ENCODE data around the gene PSMB11.

The PSMB11 gene, protein sequence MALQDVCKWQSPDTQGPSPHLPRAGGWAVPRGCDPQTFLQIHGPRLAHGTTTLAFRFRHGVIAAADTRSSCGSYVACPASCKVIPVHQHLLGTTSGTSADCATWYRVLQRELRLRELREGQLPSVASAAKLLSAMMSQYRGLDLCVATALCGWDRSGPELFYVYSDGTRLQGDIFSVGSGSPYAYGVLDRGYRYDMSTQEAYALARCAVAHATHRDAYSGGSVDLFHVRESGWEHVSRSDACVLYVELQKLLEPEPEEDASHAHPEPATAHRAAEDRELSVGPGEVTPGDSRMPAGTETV

DNA sequence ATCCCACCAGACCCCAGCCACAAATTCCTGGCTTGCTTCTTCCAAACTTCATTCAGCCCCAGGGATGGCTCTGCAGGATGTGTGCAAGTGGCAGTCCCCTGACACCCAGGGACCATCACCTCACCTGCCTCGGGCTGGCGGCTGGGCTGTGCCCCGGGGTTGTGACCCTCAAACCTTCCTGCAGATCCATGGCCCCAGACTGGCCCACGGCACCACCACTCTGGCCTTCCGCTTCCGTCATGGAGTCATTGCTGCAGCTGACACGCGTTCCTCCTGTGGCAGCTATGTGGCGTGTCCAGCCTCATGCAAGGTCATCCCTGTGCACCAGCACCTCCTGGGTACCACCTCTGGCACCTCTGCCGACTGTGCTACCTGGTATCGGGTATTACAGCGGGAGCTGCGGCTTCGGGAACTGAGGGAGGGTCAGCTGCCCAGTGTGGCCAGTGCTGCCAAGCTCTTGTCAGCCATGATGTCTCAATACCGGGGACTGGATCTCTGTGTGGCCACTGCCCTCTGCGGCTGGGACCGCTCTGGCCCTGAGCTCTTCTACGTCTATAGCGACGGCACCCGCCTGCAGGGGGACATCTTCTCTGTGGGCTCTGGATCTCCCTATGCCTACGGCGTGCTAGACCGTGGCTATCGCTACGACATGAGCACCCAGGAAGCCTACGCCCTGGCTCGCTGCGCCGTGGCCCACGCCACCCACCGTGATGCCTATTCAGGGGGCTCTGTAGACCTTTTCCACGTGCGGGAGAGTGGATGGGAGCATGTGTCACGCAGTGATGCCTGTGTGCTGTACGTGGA, at the start of gene PSMB11:
Gene PSMB11, plus strand, starts transcription at position 51 of the 804 bp plus-strand sequence. Its CDS starts 14 bp downstream, at position 65.
- Histone ChIP-seq H3K36me3 (ENCODE audit: insufficient read depth, low read length) (no peaks in the 10 kb centered on the region), H3K27me3 (ENCODE audit: insufficient read depth, low read length, poor library complexity, severe bottlenecking) (no peaks in the 10 kb centered on the region), H3K4me1 (ENCODE audit: insufficient read depth, low read length, poor library complexity, severe bottlenecking) (no peaks in the 10 kb centered on the region), H3K79me2 (ENCODE audit: insufficient read depth, low read length) (no peaks in the 10 kb centered on the region), H3F3A (ENCODE audit: low read depth) (no peaks in the 10 kb centered on the region), H3K4me2 (ENCODE audit: low read depth, low read length, poor library complexity, severe bottlenecking) (no peak within 1 kb of the TSS), H3K9me3 (ENCODE audit: insufficient read depth, low read depth, low read length) (no peaks in the 10 kb centered on the region), H3K4me3 (ENCODE audit: low read length, poor library complexity, severe bottlenecking) (no peak within 1 kb of the TSS), H3K9ac (ENCODE audit: low read depth, low read length, poor library complexity, severe bottlenecking) (no peak within 1 kb of the TSS), H3K9me2 (replicated peaks; ENCODE audit: low read depth, low read length) (no peaks in the 10 kb centered on the region), H4K20me1 (ENCODE audit: insufficient read depth, low read length, poor library complexity, severe bottlenecking) (no peaks in the 10 kb centered on the region), H2AFZ (ENCODE audit: low read length) (no peak within 1 kb of the TSS)
- no peak for TF ChIP-seq EZH2phosphoT487 (IDR thresholded peaks at IDR 0.05; ENCODE audit: borderline replicate concordance)
- TF ChIP-seq, protein P1, sequence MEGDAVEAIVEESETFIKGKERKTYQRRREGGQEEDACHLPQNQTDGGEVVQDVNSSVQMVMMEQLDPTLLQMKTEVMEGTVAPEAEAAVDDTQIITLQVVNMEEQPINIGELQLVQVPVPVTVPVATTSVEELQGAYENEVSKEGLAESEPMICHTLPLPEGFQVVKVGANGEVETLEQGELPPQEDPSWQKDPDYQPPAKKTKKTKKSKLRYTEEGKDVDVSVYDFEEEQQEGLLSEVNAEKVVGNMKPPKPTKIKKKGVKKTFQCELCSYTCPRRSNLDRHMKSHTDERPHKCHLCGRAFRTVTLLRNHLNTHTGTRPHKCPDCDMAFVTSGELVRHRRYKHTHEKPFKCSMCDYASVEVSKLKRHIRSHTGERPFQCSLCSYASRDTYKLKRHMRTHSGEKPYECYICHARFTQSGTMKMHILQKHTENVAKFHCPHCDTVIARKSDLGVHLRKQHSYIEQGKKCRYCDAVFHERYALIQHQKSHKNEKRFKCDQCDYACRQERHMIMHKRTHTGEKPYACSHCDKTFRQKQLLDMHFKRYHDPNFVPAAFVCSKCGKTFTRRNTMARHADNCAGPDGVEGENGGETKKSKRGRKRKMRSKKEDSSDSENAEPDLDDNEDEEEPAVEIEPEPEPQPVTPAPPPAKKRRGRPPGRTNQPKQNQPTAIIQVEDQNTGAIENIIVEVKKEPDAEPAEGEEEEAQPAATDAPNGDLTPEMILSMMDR (conservative IDR thresholded peaks at IDR 0.05; ENCODE audit: low read length) = no peak

DNA sequence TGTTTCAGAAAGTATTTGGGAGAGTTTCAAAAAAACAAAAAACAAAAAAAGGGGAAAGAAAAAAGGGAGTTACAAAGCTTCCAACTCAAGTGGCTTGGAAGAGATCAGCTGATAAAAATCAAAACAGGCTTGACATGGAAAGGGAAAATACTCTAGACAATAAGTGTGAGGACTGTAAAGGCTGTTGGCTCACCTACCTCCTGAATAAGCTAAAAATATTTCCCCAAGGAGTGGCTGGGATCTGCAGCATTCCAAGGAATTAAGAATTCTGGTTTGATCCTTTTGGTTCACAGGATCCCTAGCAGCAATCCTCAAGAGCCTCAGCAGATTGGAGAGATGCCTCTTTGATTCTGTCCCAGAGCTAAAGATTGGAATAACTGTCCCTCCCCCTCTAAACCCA, 48.5 kb upstream of the PSMB11 start:
- no peaks in the 10 kb centered on the region for H3F3A ChIP-seq (ENCODE audit: low read depth)
- H3K79me2 ChIP-seq (ENCODE audit: insufficient read depth, low read length) = no peaks in the 10 kb centered on the region
- H3K4me2 ChIP-seq (ENCODE audit: low read depth, low read length, poor library complexity, severe bottlenecking) = no peak overlapping the region
- H3K36me3 ChIP-seq (ENCODE audit: insufficient read depth, low read length) = no peaks in the 10 kb centered on the region
- H3K9me3 ChIP-seq (ENCODE audit: insufficient read depth, low read depth, low read length) = no peaks in the 10 kb centered on the region
- TF ChIP-seq, protein P1 (conservative IDR thresholded peaks at IDR 0.05; ENCODE audit: low read length) = no peak
- no peak overlapping the region for H3K4me3 ChIP-seq (ENCODE audit: low read length, poor library complexity, severe bottlenecking)
- H3K9me2 ChIP-seq (replicated peaks; ENCODE audit: low read depth, low read length) = no peaks in the 10 kb centered on the region
- no peak overlapping the region for H2AFZ ChIP-seq (ENCODE audit: low read length)
- H4K20me1 ChIP-seq (ENCODE audit: insufficient read depth, low read length, poor library complexity, severe bottlenecking) = no peaks in the 10 kb centered on the region
- H3K4me1 ChIP-seq (ENCODE audit: insufficient read depth, low read length, poor library complexity, severe bottlenecking) = peaks cover 3% of the 10 kb centered on the region
- H3K27me3 ChIP-seq (ENCODE audit: insufficient read depth, low read length, poor library complexity, severe bottlenecking) = no peaks in the 10 kb centered on the region
- no peak overlapping the region for H3K9ac ChIP-seq (ENCODE audit: low read depth, low read length, poor library complexity, severe bottlenecking)

DNA sequence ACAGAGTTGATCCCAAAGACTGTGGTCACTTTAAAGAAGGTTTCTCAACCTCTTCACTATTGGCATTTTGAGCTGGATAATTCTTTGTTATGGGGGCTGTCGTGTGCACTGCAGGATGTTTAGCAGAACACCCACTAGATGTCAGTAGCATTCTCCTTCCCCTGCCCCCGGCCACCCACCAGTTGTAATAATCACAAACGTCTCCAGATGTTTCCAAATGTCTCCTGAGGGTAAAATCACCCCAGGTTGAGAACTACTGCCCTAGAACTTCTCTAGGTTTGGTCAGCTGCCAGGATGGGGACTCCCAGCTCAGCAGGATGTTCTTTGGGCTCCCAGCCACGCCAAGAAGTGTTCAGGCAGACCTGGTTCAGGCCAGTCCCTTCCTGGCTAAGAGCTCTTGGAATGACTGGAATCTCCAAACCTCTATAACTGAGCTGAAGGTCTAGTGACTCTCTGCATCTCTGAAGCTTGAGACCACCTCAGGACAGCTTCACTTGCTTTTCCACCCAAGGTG, 47.2 kb upstream of the PSMB11 start:
- TF ChIP-seq, protein P1 (conservative IDR thresholded peaks at IDR 0.05; ENCODE audit: low read length) = peak; percentile 76
- TF ChIP-seq EZH2phosphoT487 (IDR thresholded peaks at IDR 0.05; ENCODE audit: borderline replicate concordance) = no peak
- Histone ChIP-seq H3F3A (ENCODE audit: low read depth) (no peaks in the 10 kb centered on the region), H3K4me1 (ENCODE audit: insufficient read depth, low read length, poor library complexity, severe bottlenecking) (peaks cover 3% of the 10 kb centered on the region), H4K20me1 (ENCODE audit: insufficient read depth, low read length, poor library complexity, severe bottlenecking) (no peaks in the 10 kb centered on the region), H3K36me3 (ENCODE audit: insufficient read depth, low read length) (no peaks in the 10 kb centered on the region), H3K4me2 (ENCODE audit: low read depth, low read length, poor library complexity, severe bottlenecking) (no peak overlapping the region), H3K9me3 (ENCODE audit: insufficient read depth, low read depth, low read length) (no peaks in the 10 kb centered on the region), H3K9me2 (replicated peaks; ENCODE audit: low read depth, low read length) (no peaks in the 10 kb centered on the region), H3K27me3 (ENCODE audit: insufficient read depth, low read length, poor library complexity, severe bottlenecking) (no peaks in the 10 kb centered on the region), H3K4me3 (ENCODE audit: low read length, poor library complexity, severe bottlenecking) (no peak overlapping the region), H2AFZ (ENCODE audit: low read length) (peak overlapping the region; percentile 71; the same call in 1 of the 2 replicates), H3K9ac (ENCODE audit: low read depth, low read length, poor library complexity, severe bottlenecking) (no peak overlapping the region), H3K79me2 (ENCODE audit: insufficient read depth, low read length) (no peaks in the 10 kb centered on the region)
